ENCODE results near the gene GLUD1. TPM values are rescaled to one million over a fixed set of nuclear protein-coding genes. Genes with fewer than 3 reads are reported as not detected.
"Not testable (repeated sequence)": the region's sequence is repeated elsewhere in the genome, so short reads cannot be mapped to it uniquely, and the experiment has no call there.

GLUD1 gene
- total RNA-seq, 1 experiment from 2014 or later: 67.9 TPM

- Histone ChIP-seq H3K9me3 (ENCODE audit: low read length) (no peaks in the 10 kb centered on the region), H3K36me3 (ENCODE audit: low read depth, low read length) (peaks cover 12% of the 10 kb centered on the region), H3K27me3 (ENCODE audit: low read length) (no peaks in the 10 kb centered on the region), H2AFZ (ENCODE audit: low read length) (no peak overlapping the region), H3K27ac (ENCODE audit: low read length) (no peak overlapping the region), H3K9me2 (replicated peaks; ENCODE audit: low read length) (no peaks in the 10 kb centered on the region), H3F3A (ENCODE audit: low read length, unreplicated experiment) (no peaks in the 10 kb centered on the region), H3K79me2 (ENCODE audit: low read length) (peaks cover 12% of the 10 kb centered on the region; the same call in 1 of the 2 replicates), H4K20me1 (ENCODE audit: low read length) (no peaks in the 10 kb centered on the region), H3K4me2 (ENCODE audit: low read length) (no peak overlapping the region), H3K4me3 (ENCODE audit: low read length) (no peak overlapping the region), H3K9ac (ENCODE audit: low read length) (no peak overlapping the region), H3K4me1 (ENCODE audit: insufficient read depth, low read length) (no peaks in the 10 kb centered on the region)
- TF ChIP-seq, protein P1, sequence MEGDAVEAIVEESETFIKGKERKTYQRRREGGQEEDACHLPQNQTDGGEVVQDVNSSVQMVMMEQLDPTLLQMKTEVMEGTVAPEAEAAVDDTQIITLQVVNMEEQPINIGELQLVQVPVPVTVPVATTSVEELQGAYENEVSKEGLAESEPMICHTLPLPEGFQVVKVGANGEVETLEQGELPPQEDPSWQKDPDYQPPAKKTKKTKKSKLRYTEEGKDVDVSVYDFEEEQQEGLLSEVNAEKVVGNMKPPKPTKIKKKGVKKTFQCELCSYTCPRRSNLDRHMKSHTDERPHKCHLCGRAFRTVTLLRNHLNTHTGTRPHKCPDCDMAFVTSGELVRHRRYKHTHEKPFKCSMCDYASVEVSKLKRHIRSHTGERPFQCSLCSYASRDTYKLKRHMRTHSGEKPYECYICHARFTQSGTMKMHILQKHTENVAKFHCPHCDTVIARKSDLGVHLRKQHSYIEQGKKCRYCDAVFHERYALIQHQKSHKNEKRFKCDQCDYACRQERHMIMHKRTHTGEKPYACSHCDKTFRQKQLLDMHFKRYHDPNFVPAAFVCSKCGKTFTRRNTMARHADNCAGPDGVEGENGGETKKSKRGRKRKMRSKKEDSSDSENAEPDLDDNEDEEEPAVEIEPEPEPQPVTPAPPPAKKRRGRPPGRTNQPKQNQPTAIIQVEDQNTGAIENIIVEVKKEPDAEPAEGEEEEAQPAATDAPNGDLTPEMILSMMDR (conservative IDR thresholded peaks at IDR 0.05; ENCODE audit: low read depth, low read length): no peak
- CTCF ChIA-PET: no interaction called here
- POLR2A ChIA-PET (ENCODE audit: unreplicated experiment): no interaction called here
- ATAC-seq (no peak), DNase-seq (no peak)
- intact Hi-C loops (cut with micrococcal nuclease): no loop called here
- BruUV-seq (replicated peaks): no TSS peak
Observed at GRCh38 chr10:87105446-87106124, 10.9 kb upstream of the GLUD1 start.

GRCh38 chr10:87104727-87105126, 10.1 kb upstream of the GLUD1 start:
- H3K36me3 ChIP-seq (ENCODE audit: low read depth, low read length): peaks cover 15% of the 10 kb centered on the region
- H3K4me3 ChIP-seq (ENCODE audit: low read length); intact Hi-C loops (cut with micrococcal nuclease); POLR2A ChIA-PET (ENCODE audit: unreplicated experiment); H3K9me2 ChIP-seq (replicated peaks; ENCODE audit: low read length); H4K20me1 ChIP-seq (ENCODE audit: low read length); H3K27me3 ChIP-seq (ENCODE audit: low read length); H3F3A ChIP-seq (ENCODE audit: low read length, unreplicated experiment); BruUV-seq (replicated peaks); H3K27ac ChIP-seq (ENCODE audit: low read length); CTCF ChIA-PET; ATAC-seq; H3K9me3 ChIP-seq (ENCODE audit: low read length); H3K9ac ChIP-seq (ENCODE audit: low read length); H3K4me2 ChIP-seq (ENCODE audit: low read length); H3K4me1 ChIP-seq (ENCODE audit: insufficient read depth, low read length); DNase-seq; H2AFZ ChIP-seq (ENCODE audit: low read length): not testable (repeated sequence)
- H3K79me2 ChIP-seq (ENCODE audit: low read length): peaks cover 19% of the 10 kb centered on the region

- no TSS peak for BruUV-seq (replicated peaks)
- ChIA-PET POLR2A (ENCODE audit: unreplicated experiment) (no interaction called here), CTCF (no interaction called here)
- Histone ChIP-seq H4K20me1 (ENCODE audit: low read length) (no peaks in the 10 kb centered on the region), H3K9me3 (ENCODE audit: low read length) (no peaks in the 10 kb centered on the region), H3K27ac (ENCODE audit: low read length) (no peak overlapping the region), H3K36me3 (ENCODE audit: low read depth, low read length) (peaks cover 16% of the 10 kb centered on the region; the same call in 1 of the 2 replicates), H3K4me2 (ENCODE audit: low read length) (no peak overlapping the region), H3K79me2 (ENCODE audit: low read length) (peaks cover 44% of the 10 kb centered on the region), H3F3A (ENCODE audit: low read length, unreplicated experiment) (no peaks in the 10 kb centered on the region), H3K4me1 (ENCODE audit: insufficient read depth, low read length) (no peaks in the 10 kb centered on the region), H3K9me2 (replicated peaks; ENCODE audit: low read length) (no peaks in the 10 kb centered on the region), H2AFZ (ENCODE audit: low read length) (no peak overlapping the region), H3K9ac (ENCODE audit: low read length) (no peak overlapping the region), H3K27me3 (ENCODE audit: low read length) (no peaks in the 10 kb centered on the region), H3K4me3 (ENCODE audit: low read length) (no peak overlapping the region)
- no peak for DNase-seq
- TF ChIP-seq EZH2phosphoT487 (IDR thresholded peaks at IDR 0.05; ENCODE audit: borderline replicate concordance, low read length): no peak
- TF ChIP-seq, protein P1 (conservative IDR thresholded peaks at IDR 0.05; ENCODE audit: low read depth, low read length): no peak
- TF ChIP-seq EZH2 (IDR thresholded peaks at IDR 0.05; ENCODE audit: low read length, unreplicated experiment): no peak
- intact Hi-C loops (cut with micrococcal nuclease): no loop called here
- ATAC-seq: no peak
Observed at GRCh38 chr10:87101996-87102395, 7.4 kb upstream of the GLUD1 start.
